HepG2 (cell line): Measurements from ENCODE around the gene IRF4. TPM values are rescaled to one million over a fixed set of nuclear protein-coding genes. Genes with fewer than 3 reads are reported as not detected.

Experiments
- ELF1 ChIP-seq: sonication (generic); formaldehyde crosslinking; IDR thresholded peaks from 2 replicates; pipeline ENCODE4 v1.4.0; 2020; ENCODE audit warnings: missing genetic modification reagents
- HCFC1 ChIP-seq: fragments of 150-350 bp; IDR thresholded peaks from 2 replicates; pipeline ENCODE4 v1.6.1; 2014; ENCODE audit warnings: low read depth, low read length
- HDAC1 ChIP-seq: sonication (generic); formaldehyde crosslinking; IDR thresholded peaks from 2 replicates; pipeline ENCODE4 v1.5.1; 2020; ENCODE audit warnings: mild to moderate bottlenecking, missing genetic modification reagents
- KDM2A ChIP-seq: sonication (generic); formaldehyde crosslinking; IDR thresholded peaks from 2 replicates; pipeline ENCODE4 v1.4.0; 2020; ENCODE audit warnings: low read depth, missing genetic modification reagents, borderline replicate concordance
- KDM5B ChIP-seq: sonication (generic); formaldehyde crosslinking; IDR thresholded peaks from 2 replicates; pipeline ENCODE4 v1.4.0; 2020; ENCODE audit warnings: missing genetic modification reagents, mild to moderate bottlenecking, borderline replicate concordance
- KLF11 ChIP-seq: IDR thresholded peaks from 2 replicates; pipeline ENCODE4 v1.6.1; 2016; ENCODE audit warnings: missing compliant biosample characterization
- MTA1 ChIP-seq: sonication (generic); formaldehyde crosslinking; IDR thresholded peaks from 2 replicates; pipeline ENCODE4 v1.4.0; 2020; ENCODE audit warnings: missing genetic modification reagents, mild to moderate bottlenecking, borderline replicate concordance
- RNF2 ChIP-seq: fragments of 450-650 bp; conservative IDR thresholded peaks from 2 replicates; pipeline ENCODE4 v1.6.1; 2016; ENCODE audit warnings: low read depth
- SALL1 ChIP-seq: sonication (generic); formaldehyde crosslinking; IDR thresholded peaks from 2 replicates; pipeline ENCODE4 v1.8.0; 2022; ENCODE audit warnings: mild to moderate bottlenecking, missing genetic modification reagents
- TARDBP ChIP-seq: sonication (generic); formaldehyde crosslinking; IDR thresholded peaks from 2 replicates; pipeline ENCODE4 v1.8.0; 2022; ENCODE audit warnings: mild to moderate bottlenecking, missing genetic modification reagents
- THAP8 ChIP-seq: sonication (generic); formaldehyde crosslinking; IDR thresholded peaks from 2 replicates; pipeline ENCODE4 v1.5.1; 2020; ENCODE audit warnings: missing genetic modification reagents, mild to moderate bottlenecking, borderline replicate concordance
- ZBTB38 ChIP-seq: sonication (generic); formaldehyde crosslinking; IDR thresholded peaks from 2 replicates; pipeline ENCODE4 v1.5.1; 2020; ENCODE audit warnings: mild to moderate bottlenecking, missing genetic modification reagents
- ZBTB4 ChIP-seq: sonication (generic); formaldehyde crosslinking; IDR thresholded peaks from 2 replicates; pipeline ENCODE4 v1.4.0; 2020; ENCODE audit warnings: missing genetic modification reagents, mild to moderate bottlenecking, borderline replicate concordance
- ZFAT ChIP-seq: sonication (generic); formaldehyde crosslinking; conservative IDR thresholded peaks from 2 replicates; pipeline ENCODE4 v1.8.1; 2023; ENCODE audit warnings: missing genetic modification reagents, inconsistent platforms
- ZFX ChIP-seq: sonication (generic); formaldehyde crosslinking; IDR thresholded peaks from 2 replicates; pipeline ENCODE4 v1.4.0; 2020; ENCODE audit warnings: mild to moderate bottlenecking, low read depth, missing genetic modification reagents, moderate library complexity
- ZNF276 ChIP-seq: sonication (generic); formaldehyde crosslinking; IDR thresholded peaks from 2 replicates; pipeline ENCODE4 v1.4.0; 2020; ENCODE audit warnings: mild to moderate bottlenecking, low read depth, missing genetic modification reagents
- ZNF280B ChIP-seq: sonication (generic); formaldehyde crosslinking; IDR thresholded peaks from 2 replicates; pipeline ENCODE4 v1.5.0; 2020; ENCODE audit warnings: missing genetic modification reagents, mild to moderate bottlenecking, borderline replicate concordance
- ZNF383 ChIP-seq: sonication (generic); formaldehyde crosslinking; IDR thresholded peaks from 2 replicates; pipeline ENCODE4 v1.4.0; 2020; ENCODE audit warnings: missing genetic modification reagents, mild to moderate bottlenecking, borderline replicate concordance
- ZNF709 ChIP-seq: sonication (generic); formaldehyde crosslinking; IDR thresholded peaks from 2 replicates; pipeline ENCODE4 v1.5.0; 2020; ENCODE audit warnings: mild to moderate bottlenecking, missing genetic modification reagents
- ZNF776 ChIP-seq: sonication (generic); formaldehyde crosslinking; IDR thresholded peaks from 2 replicates; pipeline ENCODE4 v1.4.0; 2020; ENCODE audit warnings: mild to moderate bottlenecking, missing genetic modification reagents
- ZNF788 ChIP-seq: sonication (generic); formaldehyde crosslinking; IDR thresholded peaks from 2 replicates; pipeline ENCODE4 v1.5.0; 2020; ENCODE audit warnings: mild to moderate bottlenecking, missing genetic modification reagents, borderline replicate concordance
- polyA plus RNA-seq, 8 experiments: library from polyadenylated mRNA; depleted of rRNA in 3 of 8; stranded (reverse) in 7 of 8; unstranded in 1 of 8; fragments of >200 nt; fragmentation: Illumina TruSeq in 4 of 8; extraction: Trizol in 4 of 8; gene quantifications; 2 replicates each; pipeline versions ENCODE4 v1.2.1 to v1.2.3, GENCODE V29; 2011 to 2016; ENCODE audit warnings: low read depth in 4 of 8, missing spikeins in 1 of 8, mixed read lengths in 1 of 8; ENCODE audit not compliant: insufficient read depth in 1 of 8
- total RNA-seq, 5 experiments: library from RNA; depleted of rRNA; stranded (reverse); fragments of >200 nt; fragmentation: Illumina TruSeq; extraction: Trizol; gene quantifications; 2 replicates each; pipeline ENCODE4 v1.2.3, GENCODE V29; 2016; ENCODE audit warnings: low read depth in 1 of 5

The IRF4 gene
- total and polyA plus RNA-seq, 2 of the 13 experiments (the other 11 are each of a cell fraction or from before 2014, with no cell fraction given), result 0.07 to 0.09 TPM

GRCh38 chr6:360764-361373, 30.7 kb upstream of the IRF4 start (continued):
- TF ChIP-seq ZNF276 (CRISPR knock-in tag) (peak; percentile 73; the same call in 1 of the 2 replicates), RNF2 (no peak), HDAC1 (CRISPR knock-in tag) (no peak), KDM5B (CRISPR knock-in tag) (peak; percentile 62; the same call in 1 of the 2 replicates), ZNF776 (CRISPR knock-in tag) (0 out of 2 replicates have a peak, but pooled peaks have one; percentile 11), HCFC1 (no peak), KDM2A (CRISPR knock-in tag) (peak; percentile 47; the same call in 1 of the 2 replicates), SALL1 (CRISPR knock-in tag) (0 out of 2 replicates have a peak, but pooled peaks have one; percentile 26), ZNF788 (CRISPR knock-in tag) (0 out of 2 replicates have a peak, but pooled peaks have one; percentile 10), ZBTB38 (CRISPR knock-in tag) (peak; percentile 80), ZBTB4 (CRISPR knock-in tag) (peak; percentile 40; the same call in 1 of the 2 replicates), THAP8 (CRISPR knock-in tag) (no peak), ZNF709 (CRISPR knock-in tag) (no peak), KLF11 (CRISPR knock-in tag) (no peak), ZNF280B (CRISPR knock-in tag) (peak; percentile 69; the same call in 1 of the 2 replicates), ELF1 (CRISPR knock-in tag) (peak; percentile 47; the same call in 1 of the 2 replicates), ZNF383 (CRISPR knock-in tag) (0 out of 2 replicates have a peak, but pooled peaks have one; percentile 53), MTA1 (CRISPR knock-in tag) (0 out of 2 replicates have a peak, but pooled peaks have one; percentile 39), ZFAT (CRISPR knock-in tag) (no peak), TARDBP (CRISPR knock-in tag) (no peak), ZFX (CRISPR knock-in tag) (0 out of 2 replicates have a peak, but pooled peaks have one; percentile 26)
